Neural cell (in vitro differentiated cells): ENCODE results near the gene ITGB2. TPM values are rescaled to one million over a fixed set of nuclear protein-coding genes. Genes with fewer than 3 reads are reported as not detected.

Experiments
- H2AFZ ChIP-seq: fragments of 200-600, 300-800 bp; sonication (generic), shearing (Covaris generic); 2 replicates; pipeline ENCODE4 v1.6.0; 2014; ENCODE audit warnings: low read depth, mild to moderate bottlenecking, antibody characterized with exemption, low read length, moderate library complexity
- H3F3A ChIP-seq: fragments of 200-600 bp; shearing (Covaris generic); 2 replicates; pipeline ENCODE4 v1.6.1; 2016; ENCODE audit warnings: mild to moderate bottlenecking, moderate library complexity, mixed read lengths, antibody characterized with exemption, low read length; ENCODE audit not compliant: insufficient read depth, poor library complexity, severe bottlenecking
- H3K27ac ChIP-seq: fragments of 200-600, 300-800 bp; sonication (generic), shearing (Covaris generic); 2 replicates; pipeline ENCODE4 v1.5.1; 2014; ENCODE audit warnings: mild to moderate bottlenecking, low read length, moderate library complexity
- H3K27me3 ChIP-seq: fragments of 300-800, 200-600 bp; sonication (generic), shearing (Covaris generic); 2 replicates; pipeline ENCODE4 v1.6.0; 2014; ENCODE audit warnings: mild to moderate bottlenecking, low read depth, low read length, moderate library complexity; ENCODE audit not compliant: insufficient read depth
- H3K36me3 ChIP-seq: fragments of 300-800, 200-600 bp; sonication (generic), shearing (Covaris generic); 2 replicates; pipeline ENCODE4 v1.5.1; 2014; ENCODE audit warnings: mild to moderate bottlenecking, antibody characterized with exemption, low read length, moderate library complexity; ENCODE audit not compliant: insufficient read depth
- H3K4me2 ChIP-seq: fragments of 300-800, 200-600 bp; sonication (generic), shearing (Covaris generic); 2 replicates; pipeline ENCODE4 v1.6.0; 2014; ENCODE audit warnings: mild to moderate bottlenecking, low read length
- H3K4me3 ChIP-seq: fragments of 300-800, 200-600 bp; sonication (generic), shearing (Covaris generic); 2 replicates; pipeline ENCODE4 v1.5.1; 2014; ENCODE audit warnings: mild to moderate bottlenecking, low read length, moderate library complexity
- H3K79me2 ChIP-seq: fragments of 200-600 bp; shearing (Covaris generic); replicated peaks from 2 replicates; pipeline ENCODE4 v1.6.0; 2014; ENCODE audit warnings: mild to moderate bottlenecking, low read length, moderate library complexity; ENCODE audit not compliant: insufficient read depth
- H3K9ac ChIP-seq: fragments of 300-800, 200-600 bp; sonication (generic), shearing (Covaris generic); 2 replicates; pipeline ENCODE4 v1.6.1; 2016; ENCODE audit warnings: mild to moderate bottlenecking, low read length, mixed read lengths
- H3K9me2 ChIP-seq: fragments of 200-600 bp; shearing (Covaris generic); 2 replicates; pipeline ENCODE4 v1.6.1; 2016; ENCODE audit warnings: mild to moderate bottlenecking, low read length, mixed read lengths; ENCODE audit not compliant: insufficient read depth
- H3K9me3 ChIP-seq: fragments of 200-600, 300-800 bp; sonication (generic), shearing (Covaris generic); 2 replicates; pipeline ENCODE4 v1.6.1; 2016; ENCODE audit warnings: mild to moderate bottlenecking, mixed run types, low read length, moderate library complexity, mixed read lengths
- H4K20me1 ChIP-seq: fragments of 200-600 bp; shearing (Covaris generic); 2 replicates; pipeline ENCODE4 v1.6.1; 2016; ENCODE audit warnings: mild to moderate bottlenecking, mixed run types; ENCODE audit not compliant: insufficient read depth
- CTCF ChIP-seq: fragments of 450-650 bp; IDR thresholded peaks from 2 replicates; pipeline ENCODE4 v1.5.1; 2014; ENCODE audit warnings: antibody characterized with exemption, mild to moderate bottlenecking, moderate library complexity; ENCODE audit not compliant: poor library complexity, severe bottlenecking
- EP300 ChIP-seq: fragments of 450-650 bp; conservative IDR thresholded peaks from 2 replicates; pipeline ENCODE4 v1.6.1; 2014; ENCODE audit warnings: antibody characterized with exemption, mild to moderate bottlenecking, moderate library complexity; ENCODE audit not compliant: poor library complexity, severe bottlenecking
- EZH2 ChIP-seq: fragments of 200-600, 300-800 bp; shearing (Covaris generic), sonication (generic); IDR thresholded peaks from 2 replicates; pipeline ENCODE4 v1.6.1; 2014; ENCODE audit warnings: antibody characterized with exemption, low read length, borderline replicate concordance, mild to moderate bottlenecking; ENCODE audit not compliant: insufficient read depth, poor library complexity, severe bottlenecking
- MXI1 ChIP-seq: fragments of 450-650 bp; conservative IDR thresholded peaks from 2 replicates; pipeline ENCODE4 v1.6.1; 2014; ENCODE audit warnings: antibody characterized with exemption, mild to moderate bottlenecking; ENCODE audit not compliant: poor library complexity, severe bottlenecking
- POLR2AphosphoS5 ChIP-seq: IDR thresholded peaks from 2 replicates; pipeline ENCODE4 v1.6.1; 2012
- RAD21 ChIP-seq: fragments of 450-650 bp; conservative IDR thresholded peaks from 2 replicates; pipeline ENCODE4 v1.6.1; 2014; ENCODE audit warnings: antibody characterized with exemption, mild to moderate bottlenecking, moderate library complexity
- REST ChIP-seq: IDR thresholded peaks from 2 replicates; pipeline ENCODE4 v1.6.1; 2012; ENCODE audit warnings: borderline replicate concordance
- SMC3 ChIP-seq: fragments of 450-650 bp; conservative IDR thresholded peaks from 2 replicates; pipeline ENCODE4 v1.6.1; 2014; ENCODE audit warnings: antibody characterized with exemption, mild to moderate bottlenecking, moderate library complexity; ENCODE audit not compliant: poor library complexity
- TAF1 ChIP-seq: IDR thresholded peaks from 2 replicates; pipeline ENCODE4 v1.6.1; 2012; ENCODE audit warnings: low read depth
- polyA plus RNA-seq: library from polyadenylated mRNA; depleted of rRNA; stranded (reverse); fragments of >200 nt; gene quantifications from 2 replicates; pipeline ENCODE4 v1.2.3, GENCODE V29; 2014

The ITGB2 gene
- polyA plus RNA-seq, 1 donor from 2014 or later = not detected

GRCh38 chr21:44926331-44927101 lies 5.8 kb upstream of the ITGB2 start:
- Histone ChIP-seq H3K36me3 (no peaks in the 10 kb centered on the region), H2AFZ (no peak overlapping the region), H3K79me2 (no peaks in the 10 kb centered on the region), H3K9me2 (no peaks in the 10 kb centered on the region), H3F3A (no peaks in the 10 kb centered on the region), H3K27ac (no peak overlapping the region), H3K4me2 (no peak overlapping the region), H3K27me3 (peaks cover 93% of the 10 kb centered on the region), H3K4me3 (no peak overlapping the region), H3K9ac (no peak overlapping the region), H4K20me1 (no peaks in the 10 kb centered on the region), H3K9me3 (peaks cover 5% of the 10 kb centered on the region)
- TF ChIP-seq SMC3 (no peak), EZH2 (no peak)

GRCh38 chr21:44925378-44925755 lies 4.7 kb upstream of the ITGB2 start:
- H3K27ac ChIP-seq = no peak overlapping the region
- H3K79me2 ChIP-seq = no peaks in the 10 kb centered on the region
- H4K20me1 ChIP-seq = no peaks in the 10 kb centered on the region
- no peak for TF ChIP-seq EP300
- TF ChIP-seq TAF1 = no peak
- TF ChIP-seq RAD21 = no peak
- no peak for TF ChIP-seq MXI1
- no peak for TF ChIP-seq REST
- TF ChIP-seq POLR2AphosphoS5 = no peak
- TF ChIP-seq SMC3 = no peak
- TF ChIP-seq EZH2 = no peak
- no peak for TF ChIP-seq CTCF
- H3F3A ChIP-seq = no peaks in the 10 kb centered on the region
- H3K9me2 ChIP-seq = no peaks in the 10 kb centered on the region
- no peak overlapping the region for H3K9ac ChIP-seq
- H3K4me3 ChIP-seq = no peak overlapping the region
- no peaks in the 10 kb centered on the region for H3K36me3 ChIP-seq
- no peak overlapping the region for H2AFZ ChIP-seq
- peaks cover 5% of the 10 kb centered on the region for H3K9me3 ChIP-seq
- H3K4me2 ChIP-seq = no peak overlapping the region
- H3K27me3 ChIP-seq = peaks cover 93% of the 10 kb centered on the region
